H1 (cell line): ENCODE results near the gene BCL2L14. TPM values are rescaled to one million over a fixed set of nuclear protein-coding genes. Genes with fewer than 3 reads are reported as not detected.

Experiments used
- CTCF ChIA-PET: fragments of 300-600 bp; sonication (Branson Sonifier 250); formaldehyde crosslinking; loops from one replicate; lab custom pipeline; 2021; ENCODE audit not compliant: partially characterized antibody; lab: Charles Lee
- POLR2A ChIA-PET: fragments of 300-600 bp; sonication (Branson Sonifier 250); formaldehyde crosslinking; loops from one replicate; lab custom pipeline; 2021; ENCODE audit warnings: inconsistent platforms; ENCODE audit not compliant: partially characterized antibody; lab: Charles Lee
- DNase-seq, 2 experiments: peaks; one replicate each; pipeline versions ENCODE4 v3.0.0 to v3.0.0-alpha.2; 2010 to 2022; ENCODE audit warnings: low spot score in 2 of 2, low read depth in 1 of 2, mixed read lengths in 1 of 2
- FAIRE-seq: peaks from 2 replicates; lab custom pipeline; 2011; peaks lifted over from hg19 to GRCh38; lab: Jason Lieb, UNC
- H2AFZ ChIP-seq: 2 replicates; pipeline ENCODE4 v1.8.1; 2012; ENCODE audit warnings: low read length, inconsistent platforms
- H2AK5ac ChIP-seq: 2 replicates; pipeline ENCODE4 v1.6.1; 2013; ENCODE audit warnings: low read depth, low read length
- H2BK120ac ChIP-seq: replicated peaks from 2 replicates; pipeline ENCODE3; 2013; ENCODE audit warnings: low read depth, low read length, inconsistent platforms
- H2BK12ac ChIP-seq: 2 replicates; pipeline ENCODE4 v1.6.1; 2013; ENCODE audit warnings: low read depth, low read length
- H2BK15ac ChIP-seq: 2 replicates; pipeline ENCODE4 v1.6.1; 2013; ENCODE audit warnings: low read length
- H2BK20ac ChIP-seq: 2 replicates; pipeline ENCODE4 v1.6.1; 2013; ENCODE audit warnings: low read length
- H2BK5ac ChIP-seq: 2 replicates; pipeline ENCODE4 v1.6.1; 2013; ENCODE audit warnings: low read depth, low read length
- H3K14ac ChIP-seq: 2 replicates; pipeline ENCODE4 v1.6.1; 2013; ENCODE audit warnings: inconsistent platforms; ENCODE audit not compliant: insufficient read length
- H3K18ac ChIP-seq: 2 replicates; pipeline ENCODE4 v1.6.1; 2013; ENCODE audit warnings: low read length; ENCODE audit errors: extremely low read depth
- H3K23ac ChIP-seq: 2 replicates; pipeline ENCODE4 v1.6.1; 2013; ENCODE audit warnings: inconsistent platforms; ENCODE audit not compliant: insufficient read length
- H3K23me2 ChIP-seq: 2 replicates; pipeline ENCODE4 v1.6.1; 2013; ENCODE audit warnings: low read depth, low read length
- H3K27ac ChIP-seq: 2 replicates; pipeline ENCODE4 v1.6.1; 2011; ENCODE audit warnings: low read depth, low read length, inconsistent platforms
- H3K27me3 ChIP-seq, 4 experiments: replicated peaks in 1 of 4; 1 replicate in 1 of 4; 2 replicates in 3 of 4; pipeline versions ENCODE4 v1.6.1 to v1.8.1; 2011 to 2013; ENCODE audit warnings: low read length in 3 of 4, mild to moderate bottlenecking in 3 of 4, inconsistent platforms in 2 of 4, mixed read lengths in 2 of 4, moderate library complexity in 1 of 4; ENCODE audit not compliant: control insufficient read depth in 3 of 4, insufficient read depth in 3 of 4; ENCODE audit errors: extremely low read depth in 1 of 4
- H3K36me3 ChIP-seq, 4 experiments: 2 replicates each; pipeline versions ENCODE4 v1.6.1 to v1.8.1; 2011 to 2013; ENCODE audit warnings: mild to moderate bottlenecking in 4 of 4, low read length in 3 of 4, moderate library complexity in 2 of 4, control low read depth in 1 of 4, inconsistent platforms in 1 of 4; ENCODE audit not compliant: insufficient read depth in 4 of 4, control insufficient read depth in 2 of 4
- H3K4ac ChIP-seq: replicated peaks from 2 replicates; pipeline ENCODE3; 2013; ENCODE audit warnings: low read length, low read depth, mixed read lengths, inconsistent platforms; ENCODE audit not compliant: insufficient read length
- H3K4me1 ChIP-seq, 4 experiments: replicated peaks in 1 of 4; 1 replicate in 1 of 4; 2 replicates in 3 of 4; pipeline versions ENCODE4 v1.6.1 to v1.8.1; 2011 to 2013; ENCODE audit warnings: low read length in 3 of 4, inconsistent platforms in 2 of 4, mixed read lengths in 1 of 4; ENCODE audit not compliant: insufficient read depth in 4 of 4, control insufficient read depth in 3 of 4
- H3K4me2 ChIP-seq, 2 experiments: 2 replicates each; pipeline versions ENCODE4 v1.6.1 to v1.8.1; 2011 to 2013; ENCODE audit warnings: low read depth in 2 of 2, low read length in 2 of 2, control low read depth in 1 of 2, inconsistent platforms in 1 of 2, mild to moderate bottlenecking in 1 of 2; ENCODE audit not compliant: insufficient read depth in 1 of 2
- H3K4me3 ChIP-seq, 4 experiments: fragments of 200-600, 300-600 bp in 1 of 4; sonication (generic), shearing (Covaris generic), sonication (Bioruptor Twin) in 1 of 4; 2 replicates each; pipeline versions ENCODE4 v1.5.1 to v1.8.1; 2011 to 2016; ENCODE audit warnings: low read length in 4 of 4, low read depth in 3 of 4, control low read depth in 2 of 4, inconsistent platforms in 2 of 4, mild to moderate bottlenecking in 2 of 4, mixed read lengths in 1 of 4, moderate library complexity in 1 of 4; ENCODE audit not compliant: insufficient read depth in 2 of 4; ENCODE audit errors: extremely low read depth in 1 of 4
- H3K56ac ChIP-seq: replicated peaks from 2 replicates; pipeline ENCODE3; 2013; ENCODE audit warnings: low read depth, mild to moderate bottlenecking, mixed read lengths, low read length, inconsistent platforms; ENCODE audit not compliant: insufficient read length
- H3K79me1 ChIP-seq: 2 replicates; pipeline ENCODE4 v1.6.1; 2013; ENCODE audit warnings: low read depth, low read length, control low read depth
- H3K79me2 ChIP-seq, 2 experiments: 2 replicates each; pipeline versions ENCODE4 v1.6.1 to v1.8.1; 2012 to 2013; ENCODE audit warnings: low read length in 2 of 2, mild to moderate bottlenecking in 2 of 2, inconsistent platforms in 1 of 2; ENCODE audit not compliant: insufficient read depth in 2 of 2, control insufficient read depth in 1 of 2
- H3K9ac ChIP-seq, 4 experiments: replicated peaks in 1 of 4; 1 replicate in 1 of 4; 2 replicates in 3 of 4; pipeline versions ENCODE4 v1.6.1 to v1.8.1; 2011 to 2013; ENCODE audit warnings: low read depth in 3 of 4, low read length in 3 of 4, control low read depth in 2 of 4, mild to moderate bottlenecking in 2 of 4, moderate library complexity in 2 of 4, inconsistent platforms in 1 of 4; ENCODE audit errors: extremely low read depth in 1 of 4
- H3K9me3 ChIP-seq, 2 experiments: 2 replicates each; pipeline versions ENCODE4 v1.6.1 to v1.8.1; 2012 to 2013; ENCODE audit warnings: mild to moderate bottlenecking in 2 of 2, moderate library complexity in 2 of 2, control low read depth in 1 of 2, inconsistent platforms in 1 of 2, low read depth in 1 of 2, low read length in 1 of 2, mixed read lengths in 1 of 2; ENCODE audit not compliant: insufficient read depth in 2 of 2
- H4K20me1 ChIP-seq, 2 experiments: replicated peaks in 1 of 2; 2 replicates each; pipeline versions ENCODE3 to v1.8.1; 2011 to 2013; ENCODE audit warnings: inconsistent platforms in 2 of 2, low read length in 2 of 2, mild to moderate bottlenecking in 1 of 2; ENCODE audit not compliant: insufficient read depth in 2 of 2, control insufficient read depth in 1 of 2
- H4K5ac ChIP-seq: 2 replicates; pipeline ENCODE4 v1.6.1; 2013; ENCODE audit warnings: low read length, low read depth, mixed read lengths, inconsistent platforms; ENCODE audit not compliant: insufficient read length
- H4K8ac ChIP-seq: 2 replicates; pipeline ENCODE4 v1.8.0; 2013; ENCODE audit warnings: mild to moderate bottlenecking, moderate library complexity, low read length, inconsistent platforms; ENCODE audit not compliant: insufficient read depth; ENCODE audit errors: extremely low read depth
- H4K91ac ChIP-seq: replicated peaks from 2 replicates; pipeline ENCODE3; 2013; ENCODE audit warnings: low read length, mixed read lengths, inconsistent platforms; ENCODE audit not compliant: insufficient read length
- CHD2 ChIP-seq: IDR thresholded peaks from 2 replicates; pipeline ENCODE4 v1.6.1; 2012; ENCODE audit warnings: low read length, improper control_type of control experiment
- FOSL1 ChIP-seq: IDR thresholded peaks from 2 replicates; pipeline ENCODE4 v1.6.1; 2011; ENCODE audit warnings: mild to moderate bottlenecking, low read depth, low read length, moderate library complexity; ENCODE audit not compliant: insufficient read depth
- RAD21 ChIP-seq, 2 experiments: IDR thresholded peaks in 1 of 2; conservative IDR thresholded peaks in 1 of 2; 2 replicates each; pipeline ENCODE4 v1.6.1; 2011; ENCODE audit warnings: low read depth in 2 of 2, low read length in 2 of 2, improper control_type of control experiment in 1 of 2, inconsistent platforms in 1 of 2, mild to moderate bottlenecking in 1 of 2, moderate library complexity in 1 of 2
- RFX5 ChIP-seq: IDR thresholded peaks from 2 replicates; pipeline ENCODE4 v1.6.1; 2011; ENCODE audit warnings: low read depth, low read length, improper control_type of control experiment, borderline replicate concordance
- SIX5 ChIP-seq: IDR thresholded peaks from 2 replicates; pipeline ENCODE4 v1.6.1; 2011; ENCODE audit warnings: mild to moderate bottlenecking, low read depth, low read length
- SP2 ChIP-seq: IDR thresholded peaks from 2 replicates; pipeline ENCODE4 v1.6.1; 2012; ENCODE audit warnings: mild to moderate bottlenecking, low read length, inconsistent platforms
- WGBS, 2 experiments: shearing (Covaris generic) in 1 of 2; methylation state at CpG; one replicate each; pipeline versions ENCODE4 v1.1.6 to v1.1.7; 2013 to 2015; ENCODE audit warnings: low lambda C conversion rate in 2 of 2, mixed read lengths in 2 of 2, inconsistent platforms in 1 of 2, low coverage in 1 of 2, missing lambda C conversion rate in 1 of 2; ENCODE audit not compliant: insufficient replicate concordance in 2 of 2, insufficient coverage in 1 of 2, insufficient read length in 1 of 2; ENCODE audit errors: extremely low coverage in 1 of 2, missing lambda C conversion rate in 1 of 2; 5-methylcytosine and 5-hydroxymethylcytosine counted together
- polyA plus RNA-seq, 7 experiments: library from polyadenylated mRNA; depleted of rRNA in 3 of 7; stranded (reverse) in 5 of 7; unstranded in 2 of 7; fragments of >200 nt in 5 of 7; fragments of 200-250 nt in 2 of 7; gene quantifications; 1 replicate in 5 of 7; 2 replicates in 1 of 7; 4 replicates in 1 of 7; pipeline versions ENCODE4 v1.2.1 to v1.2.3, GENCODE V29; 2011 to 2013; ENCODE audit warnings: missing spikeins in 2 of 7, mixed read lengths in 2 of 7
- total RNA-seq: library from RNA; stranded (reverse); fragmentation: NEBNext Ultra II Directional; extraction: Animal tissue kit (Norgen Biotek cat#: 25700); gene quantifications from 2 replicates; pipeline ENCODE4 v1.2.1, GENCODE V29; 2021

BCL2L14 gene
- total and polyA plus RNA-seq, 2 of the 8 experiments (the other 6 are each of a cell fraction or from before 2014, with no cell fraction given), result 0.80 to 2.4 TPM

- Histone ChIP-seq H2AK5ac (no peak overlapping the region), H2AFZ (no peak overlapping the region), H4K8ac (no peak overlapping the region), H3K27ac (no peak overlapping the region), H3K23me2 (no peaks in the 10 kb centered on the region), H2BK20ac (no peak overlapping the region), H3K9ac (no peak overlapping the region), H3K23ac (no peak overlapping the region), H3K9me3 (no peaks in the 10 kb centered on the region), H4K91ac (no peak overlapping the region), H3K79me1 (no peaks in the 10 kb centered on the region), H3K27me3 (no peaks in the 10 kb centered on the region; a peak in 2 of 7 replicates), H3K56ac (no peak overlapping the region), H4K5ac (no peak overlapping the region), H2BK12ac (no peak overlapping the region), H3K4me2 (no peak overlapping the region), H2BK15ac (no peak overlapping the region), H4K20me1 (no peaks in the 10 kb centered on the region), H3K4me1 (peaks cover 0 to 3% (median 2%) of the 10 kb centered on the region in 4 experiments; a peak in 3 of 7 replicates), H3K14ac (no peak overlapping the region), H2BK120ac (no peak overlapping the region), H3K4me3 (no peak overlapping the region), H3K4ac (no peak overlapping the region), H3K18ac (no peak overlapping the region), H3K36me3 (no peaks in the 10 kb centered on the region), H2BK5ac (no peak overlapping the region), H3K79me2 (no peaks in the 10 kb centered on the region)
- DNase-seq, result no peak
- FAIRE-seq, result no peak
- POLR2A ChIA-PET, result interaction anchor here (0.5 to 0.7 kb wide), 2 partner anchors 301 to 1312 kb away, joined by 3 read pairs; no protein-coding TSS in a partner anchor
- TF ChIP-seq RAD21 (IDR thresholded peaks at IDR 0.05 in 1 of 2, conservative IDR thresholded peaks at IDR 0.05 in 1 of 2; ENCODE audit: low read depth in 2 of 2, low read length in 2 of 2) (no peak), CHD2 (no peak), RFX5 (no peak), SIX5 (no peak), FOSL1 (no peak), SP2 (no peak)
- WGBS, 2 experiments, result 95% methylated on average over 1 of the region's 1 CpG; no CpG with 5 or more reads in 1 of the 2 experiments
- CTCF ChIA-PET, result interaction anchor here (0.8 to 4.2 kb wide), 9 partner anchors 10 to 710 kb away, joined by 3 to 19 read pairs (median 3); no protein-coding TSS in a partner anchor
These were observed 35.5 kb upstream of the BCL2L14 start for GRCh38 chr12:12035229-12035628.
